AG10803 (cell line): ENCODE data around the gene RPS6KA5.

Experiments
- DNase-seq: peaks from one replicate; pipeline ENCODE4 v3.0.0; 2010; ENCODE audit warnings: low read depth
- H3K4me3 ChIP-seq: 2 replicates; pipeline ENCODE4 v1.5.1; 2011; ENCODE audit warnings: mild to moderate bottlenecking, low read length, control low read depth
- TF ChIP-seq, protein P1 (sequence below): conservative IDR thresholded peaks from 2 replicates; pipeline ENCODE4 v1.5.1; 2011; ENCODE audit warnings: mild to moderate bottlenecking, low read length, control low read depth, inconsistent platforms

RPS6KA5 gene

DNA sequence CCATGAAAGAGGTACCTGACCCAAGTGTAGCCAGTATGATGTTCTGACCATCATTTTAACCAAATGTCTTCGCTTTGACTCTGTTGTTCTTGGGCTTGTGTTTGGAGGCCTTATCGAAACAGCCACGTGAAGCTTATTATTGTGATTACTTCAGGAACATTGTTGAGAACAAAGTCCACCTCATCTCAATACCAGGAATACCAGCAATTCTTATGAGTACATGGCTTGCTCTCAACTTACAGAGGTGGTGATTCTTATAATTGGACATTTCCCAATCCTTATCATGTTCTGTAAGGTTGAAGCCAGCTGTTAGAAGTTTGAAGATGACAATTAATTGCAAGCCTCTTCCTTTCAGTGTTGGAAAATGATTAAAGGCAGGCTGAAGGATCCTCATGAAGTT is 21.8 kb upstream of the RPS6KA5 start:
- no peak for DNase-seq
- TF ChIP-seq, protein P1, sequence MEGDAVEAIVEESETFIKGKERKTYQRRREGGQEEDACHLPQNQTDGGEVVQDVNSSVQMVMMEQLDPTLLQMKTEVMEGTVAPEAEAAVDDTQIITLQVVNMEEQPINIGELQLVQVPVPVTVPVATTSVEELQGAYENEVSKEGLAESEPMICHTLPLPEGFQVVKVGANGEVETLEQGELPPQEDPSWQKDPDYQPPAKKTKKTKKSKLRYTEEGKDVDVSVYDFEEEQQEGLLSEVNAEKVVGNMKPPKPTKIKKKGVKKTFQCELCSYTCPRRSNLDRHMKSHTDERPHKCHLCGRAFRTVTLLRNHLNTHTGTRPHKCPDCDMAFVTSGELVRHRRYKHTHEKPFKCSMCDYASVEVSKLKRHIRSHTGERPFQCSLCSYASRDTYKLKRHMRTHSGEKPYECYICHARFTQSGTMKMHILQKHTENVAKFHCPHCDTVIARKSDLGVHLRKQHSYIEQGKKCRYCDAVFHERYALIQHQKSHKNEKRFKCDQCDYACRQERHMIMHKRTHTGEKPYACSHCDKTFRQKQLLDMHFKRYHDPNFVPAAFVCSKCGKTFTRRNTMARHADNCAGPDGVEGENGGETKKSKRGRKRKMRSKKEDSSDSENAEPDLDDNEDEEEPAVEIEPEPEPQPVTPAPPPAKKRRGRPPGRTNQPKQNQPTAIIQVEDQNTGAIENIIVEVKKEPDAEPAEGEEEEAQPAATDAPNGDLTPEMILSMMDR, result no peak
- no peak overlapping the region for H3K4me3 ChIP-seq

DNA sequence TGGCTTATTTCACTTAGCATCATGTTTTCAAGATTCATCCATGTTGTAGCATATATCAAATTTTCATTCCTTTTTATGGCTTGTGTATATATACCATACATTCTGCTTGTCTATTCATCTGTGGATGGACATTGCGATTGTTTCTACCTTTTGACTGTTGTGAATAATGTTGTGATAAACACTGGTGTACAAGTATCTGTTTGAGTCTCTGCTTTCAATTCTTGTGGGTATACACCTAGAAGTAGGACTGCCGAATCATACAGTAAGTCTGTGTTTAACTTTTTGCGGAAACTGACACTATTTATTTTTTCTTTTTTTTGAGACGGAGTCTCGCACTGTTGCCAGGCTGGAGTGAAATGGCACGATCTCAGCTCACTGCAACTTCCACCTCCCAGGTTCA is 19.6 kb upstream of the RPS6KA5 start:
- TF ChIP-seq, protein P1, result no peak
- no peak for DNase-seq
- no peak overlapping the region for H3K4me3 ChIP-seq

DNA sequence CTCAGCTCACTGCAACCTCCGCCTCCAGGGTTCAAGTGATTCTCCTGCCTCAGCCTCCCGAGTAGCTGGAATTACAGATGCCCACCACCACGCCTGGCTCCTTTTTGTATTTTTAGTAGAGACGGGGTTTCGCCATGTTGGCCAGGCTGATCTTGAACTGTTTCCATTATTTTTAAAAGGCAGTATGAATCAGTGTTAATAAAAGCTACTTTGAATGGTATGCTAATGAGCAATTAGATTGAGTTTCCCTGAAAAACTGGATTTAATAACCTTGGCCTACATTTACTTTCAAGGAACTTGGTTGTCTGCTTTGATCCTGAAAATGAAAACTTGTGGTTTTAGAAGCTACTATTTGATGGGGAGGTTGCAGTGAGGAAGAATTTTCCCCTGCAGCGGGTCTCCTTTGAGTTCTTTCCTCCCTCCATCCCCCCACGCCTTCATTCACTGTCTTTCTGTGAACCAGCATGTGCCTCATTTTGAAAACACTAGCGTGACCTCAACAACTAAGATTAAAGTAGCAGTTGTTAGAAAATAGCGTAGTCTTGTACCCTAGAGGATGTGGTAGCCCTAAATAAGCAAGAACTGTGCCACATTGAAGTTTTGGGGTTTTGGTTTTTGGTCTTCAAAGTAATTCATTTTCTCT is 17.8 kb upstream of the RPS6KA5 start:
- TF ChIP-seq, protein P1, result no peak
- no peak overlapping the region for H3K4me3 ChIP-seq
- DNase-seq, result no peak

DNA sequence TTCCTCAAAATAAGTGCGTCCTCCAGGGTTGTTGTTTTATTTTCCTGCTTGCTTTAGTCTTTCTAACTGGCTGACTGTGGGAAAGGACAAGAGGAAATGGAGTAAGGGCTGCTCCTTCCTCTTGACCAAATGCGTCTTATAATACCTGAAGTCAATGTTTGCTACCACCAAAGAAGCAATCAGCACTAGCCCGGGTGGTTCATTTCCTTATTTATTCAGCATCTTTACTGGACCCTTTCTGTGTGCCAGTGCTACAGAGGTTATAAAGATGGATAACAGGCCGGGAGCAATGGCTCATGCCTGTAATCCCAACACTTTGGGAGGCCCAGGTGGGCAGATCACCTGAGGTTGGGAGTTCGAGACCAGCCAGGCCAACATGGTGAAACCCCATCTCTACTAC is 15.1 kb upstream of the RPS6KA5 start:
- TF ChIP-seq, protein P1, result no peak
- no peak overlapping the region for H3K4me3 ChIP-seq
- DNase-seq, result no peak

DNA sequence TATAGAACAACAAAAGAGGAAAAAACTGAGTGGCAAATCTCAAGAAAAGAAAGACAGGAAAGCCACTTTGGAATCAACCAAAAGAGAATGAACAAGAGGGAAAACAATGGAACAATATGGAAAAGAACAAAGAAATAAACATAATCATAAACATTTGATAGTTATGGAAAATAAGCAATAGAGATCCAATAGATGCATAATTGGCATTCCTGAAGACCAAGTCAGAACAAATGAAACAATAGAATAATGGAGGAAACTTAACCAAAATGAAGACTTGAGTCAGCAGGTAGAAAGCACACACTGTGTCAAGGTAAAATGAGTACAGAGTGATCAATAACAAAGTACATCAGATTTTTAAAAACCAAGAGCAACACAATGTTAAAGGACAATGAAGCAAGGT is 10.1 kb upstream of the RPS6KA5 start:
- DNase-seq, result no peak
- H3K4me3 ChIP-seq, result no peak overlapping the region
- TF ChIP-seq, protein P1, result no peak

DNA sequence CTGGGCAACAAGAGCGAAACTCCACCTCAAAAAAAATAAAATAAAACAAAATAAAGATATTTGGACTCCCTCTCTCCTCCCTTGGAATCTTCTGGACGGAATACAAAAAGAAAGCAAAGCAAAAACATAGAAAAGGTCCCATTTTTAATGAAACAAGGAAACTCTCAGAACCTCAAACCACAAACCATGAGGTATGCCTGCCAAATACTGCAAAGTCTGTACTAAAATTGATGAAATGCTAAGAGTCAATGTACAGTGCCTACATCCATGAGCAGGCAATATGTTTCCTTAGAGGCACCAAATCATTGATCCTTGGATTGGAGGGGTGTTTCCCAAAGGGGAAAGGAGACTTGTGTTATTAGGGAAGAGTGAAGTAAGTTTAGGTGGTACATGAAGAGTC is 8.2 kb upstream of the RPS6KA5 start:
- TF ChIP-seq, protein P1, result no peak
- DNase-seq, result peak; percentile 20
- no peak overlapping the region for H3K4me3 ChIP-seq

DNA sequence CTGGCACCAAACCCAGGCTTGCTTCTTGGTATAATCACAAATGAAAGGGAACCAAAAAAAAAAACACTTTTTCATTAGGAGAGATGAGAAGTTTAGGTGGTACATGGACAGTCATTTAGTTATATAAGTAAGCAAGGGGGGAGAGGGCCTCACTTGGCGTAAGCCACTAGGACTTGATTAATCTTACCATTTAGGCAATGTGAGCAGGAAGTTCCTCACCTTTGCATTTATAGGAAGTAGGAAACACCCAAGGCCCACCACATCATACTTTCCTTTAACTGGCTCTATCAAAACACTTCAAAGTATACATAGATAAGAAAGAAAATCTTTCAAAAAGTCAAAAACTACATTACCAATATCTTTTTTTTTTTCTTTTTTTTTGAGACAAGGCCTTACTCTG is 6.7 kb upstream of the RPS6KA5 start:
- no peak for DNase-seq
- H3K4me3 ChIP-seq, result no peak overlapping the region
- TF ChIP-seq, protein P1, result no peak
